ENCODE measurements around the gene GPR160.

The GPR160 gene

DNA sequence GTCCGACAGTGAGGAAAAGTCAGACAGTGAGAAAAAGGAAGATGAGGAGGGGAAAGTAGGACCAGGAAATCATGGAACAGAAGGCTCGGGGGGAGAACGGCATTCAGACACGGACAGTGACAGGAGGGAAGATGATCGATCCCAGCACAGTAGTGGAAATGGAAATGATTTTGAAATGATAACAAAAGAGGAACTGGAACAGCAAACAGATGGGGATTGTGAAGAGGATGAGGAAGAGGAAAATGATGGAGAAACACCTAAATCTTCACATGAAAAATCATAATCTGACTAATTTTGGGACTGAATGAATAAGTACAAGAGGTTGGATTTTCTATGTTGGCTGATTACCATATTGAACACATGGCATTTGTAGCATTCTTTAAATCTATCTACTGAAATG lies 45.0 kb upstream of the GPR160 start:
- no peaks in the 10 kb centered on the region for H3K9me3 ChIP-seq (ENCODE audit: insufficient read depth, low read depth, low read length)
- H2AFZ ChIP-seq (ENCODE audit: low read length) = no peak overlapping the region
- no peak overlapping the region for H3K4me3 ChIP-seq (ENCODE audit: low read length, poor library complexity, severe bottlenecking)
- H3K9ac ChIP-seq (ENCODE audit: low read depth, low read length, poor library complexity, severe bottlenecking) = no peak overlapping the region
- H3K36me3 ChIP-seq (ENCODE audit: insufficient read depth, low read length) = peaks cover 59% of the 10 kb centered on the region
- no peaks in the 10 kb centered on the region for H3K4me1 ChIP-seq (ENCODE audit: insufficient read depth, low read length, poor library complexity, severe bottlenecking)
- H3F3A ChIP-seq (ENCODE audit: low read depth) = no peaks in the 10 kb centered on the region
- H3K79me2 ChIP-seq (ENCODE audit: insufficient read depth, low read length) = no peaks in the 10 kb centered on the region
- H3K4me2 ChIP-seq (ENCODE audit: low read depth, low read length, poor library complexity, severe bottlenecking) = no peak overlapping the region
- H3K9me2 ChIP-seq (replicated peaks; ENCODE audit: low read depth, low read length) = no peaks in the 10 kb centered on the region
- TF ChIP-seq, protein P1, sequence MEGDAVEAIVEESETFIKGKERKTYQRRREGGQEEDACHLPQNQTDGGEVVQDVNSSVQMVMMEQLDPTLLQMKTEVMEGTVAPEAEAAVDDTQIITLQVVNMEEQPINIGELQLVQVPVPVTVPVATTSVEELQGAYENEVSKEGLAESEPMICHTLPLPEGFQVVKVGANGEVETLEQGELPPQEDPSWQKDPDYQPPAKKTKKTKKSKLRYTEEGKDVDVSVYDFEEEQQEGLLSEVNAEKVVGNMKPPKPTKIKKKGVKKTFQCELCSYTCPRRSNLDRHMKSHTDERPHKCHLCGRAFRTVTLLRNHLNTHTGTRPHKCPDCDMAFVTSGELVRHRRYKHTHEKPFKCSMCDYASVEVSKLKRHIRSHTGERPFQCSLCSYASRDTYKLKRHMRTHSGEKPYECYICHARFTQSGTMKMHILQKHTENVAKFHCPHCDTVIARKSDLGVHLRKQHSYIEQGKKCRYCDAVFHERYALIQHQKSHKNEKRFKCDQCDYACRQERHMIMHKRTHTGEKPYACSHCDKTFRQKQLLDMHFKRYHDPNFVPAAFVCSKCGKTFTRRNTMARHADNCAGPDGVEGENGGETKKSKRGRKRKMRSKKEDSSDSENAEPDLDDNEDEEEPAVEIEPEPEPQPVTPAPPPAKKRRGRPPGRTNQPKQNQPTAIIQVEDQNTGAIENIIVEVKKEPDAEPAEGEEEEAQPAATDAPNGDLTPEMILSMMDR (conservative IDR thresholded peaks at IDR 0.05; ENCODE audit: low read length) = no peak
- no peak for TF ChIP-seq EZH2phosphoT487 (IDR thresholded peaks at IDR 0.05; ENCODE audit: borderline replicate concordance)
- no peaks in the 10 kb centered on the region for H3K27me3 ChIP-seq (ENCODE audit: insufficient read depth, low read length, poor library complexity, severe bottlenecking)
- no peaks in the 10 kb centered on the region for H4K20me1 ChIP-seq (ENCODE audit: insufficient read depth, low read length, poor library complexity, severe bottlenecking)

DNA sequence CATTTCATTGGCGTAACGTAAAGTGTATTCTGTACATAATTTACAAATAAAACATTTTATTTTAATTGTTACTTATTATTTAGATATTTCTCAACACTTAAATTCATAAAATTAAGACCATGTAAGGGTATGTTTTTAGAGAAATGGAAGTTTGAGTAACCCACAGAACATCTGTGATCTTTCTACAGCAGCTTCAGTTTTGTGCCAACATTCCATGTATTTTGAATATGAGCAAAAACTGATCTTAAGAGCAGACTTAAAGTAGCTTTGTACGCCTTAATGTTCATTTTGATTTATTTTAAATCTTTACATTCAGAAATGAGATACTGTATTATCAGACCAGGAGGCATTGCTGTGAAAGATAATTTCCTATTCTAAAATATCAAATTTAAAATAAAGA lies 44.0 kb upstream of the GPR160 start:
- no peaks in the 10 kb centered on the region for H3K27me3 ChIP-seq (ENCODE audit: insufficient read depth, low read length, poor library complexity, severe bottlenecking)
- H3K36me3 ChIP-seq (ENCODE audit: insufficient read depth, low read length) = peaks cover 52% of the 10 kb centered on the region
- H3K4me1 ChIP-seq (ENCODE audit: insufficient read depth, low read length, poor library complexity, severe bottlenecking) = no peaks in the 10 kb centered on the region
- H3K9ac ChIP-seq (ENCODE audit: low read depth, low read length, poor library complexity, severe bottlenecking) = no peak overlapping the region
- H4K20me1 ChIP-seq (ENCODE audit: insufficient read depth, low read length, poor library complexity, severe bottlenecking) = no peaks in the 10 kb centered on the region
- no peaks in the 10 kb centered on the region for H3K9me3 ChIP-seq (ENCODE audit: insufficient read depth, low read depth, low read length)
- TF ChIP-seq, protein P1 (conservative IDR thresholded peaks at IDR 0.05; ENCODE audit: low read length) = no peak
- TF ChIP-seq EZH2phosphoT487 (IDR thresholded peaks at IDR 0.05; ENCODE audit: borderline replicate concordance) = no peak
- H3K79me2 ChIP-seq (ENCODE audit: insufficient read depth, low read length) = no peaks in the 10 kb centered on the region
- no peaks in the 10 kb centered on the region for H3K9me2 ChIP-seq (replicated peaks; ENCODE audit: low read depth, low read length)
- no peak overlapping the region for H2AFZ ChIP-seq (ENCODE audit: low read length)
- H3K4me3 ChIP-seq (ENCODE audit: low read length, poor library complexity, severe bottlenecking) = no peak overlapping the region
- H3K4me2 ChIP-seq (ENCODE audit: low read depth, low read length, poor library complexity, severe bottlenecking) = no peak overlapping the region
- no peaks in the 10 kb centered on the region for H3F3A ChIP-seq (ENCODE audit: low read depth)

DNA sequence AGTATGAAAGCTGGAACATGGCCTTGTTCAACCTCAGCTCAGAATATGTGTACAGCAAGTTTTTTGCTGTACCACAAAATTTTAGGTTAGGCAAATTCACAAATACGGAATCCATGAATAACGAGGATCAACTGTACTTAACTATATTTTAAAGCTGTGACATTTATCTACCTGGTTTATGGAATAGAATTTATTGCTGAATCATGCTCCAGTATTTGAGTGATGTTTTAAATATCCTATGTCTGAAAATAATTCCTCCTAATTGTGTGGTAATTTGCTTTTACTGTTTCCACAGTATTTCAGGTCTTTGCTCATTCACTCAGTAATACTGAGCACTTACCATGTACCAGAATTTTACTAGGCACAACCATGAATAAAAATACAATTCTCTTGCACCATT lies 41.7 kb upstream of the GPR160 start:
- H3F3A ChIP-seq (ENCODE audit: low read depth) = no peaks in the 10 kb centered on the region
- no peaks in the 10 kb centered on the region for H3K79me2 ChIP-seq (ENCODE audit: insufficient read depth, low read length)
- H2AFZ ChIP-seq (ENCODE audit: low read length) = no peak overlapping the region
- no peak overlapping the region for H3K4me3 ChIP-seq (ENCODE audit: low read length, poor library complexity, severe bottlenecking)
- H3K36me3 ChIP-seq (ENCODE audit: insufficient read depth, low read length) = peaks cover 38% of the 10 kb centered on the region
- no peaks in the 10 kb centered on the region for H3K27me3 ChIP-seq (ENCODE audit: insufficient read depth, low read length, poor library complexity, severe bottlenecking)
- no peak for TF ChIP-seq EZH2phosphoT487 (IDR thresholded peaks at IDR 0.05; ENCODE audit: borderline replicate concordance)
- TF ChIP-seq, protein P1 (conservative IDR thresholded peaks at IDR 0.05; ENCODE audit: low read length) = no peak
- H3K4me2 ChIP-seq (ENCODE audit: low read depth, low read length, poor library complexity, severe bottlenecking) = no peak overlapping the region
- H3K9ac ChIP-seq (ENCODE audit: low read depth, low read length, poor library complexity, severe bottlenecking) = no peak overlapping the region
- H3K4me1 ChIP-seq (ENCODE audit: insufficient read depth, low read length, poor library complexity, severe bottlenecking) = no peaks in the 10 kb centered on the region
- H3K9me2 ChIP-seq (replicated peaks; ENCODE audit: low read depth, low read length) = no peaks in the 10 kb centered on the region
- H4K20me1 ChIP-seq (ENCODE audit: insufficient read depth, low read length, poor library complexity, severe bottlenecking) = no peaks in the 10 kb centered on the region
- no peaks in the 10 kb centered on the region for H3K9me3 ChIP-seq (ENCODE audit: insufficient read depth, low read depth, low read length)

Measured in Loucy (cell line).